Measurements from ENCODE around the gene ZNF385B.
"Not testable (repeated sequence)": the region's sequence is repeated elsewhere in the genome, so short reads cannot be mapped to it uniquely, and the experiment has no call there.

The ZNF385B gene

GRCh38 chr2:179804206-179804605 lies 57.2 kb downstream of the ZNF385B start:
- DNase-seq (ENCODE audit: low read depth in 1 of 2, low spot score in 1 of 2), result no peak

- no peak for DNase-seq (ENCODE audit: low read depth in 1 of 2, low spot score in 1 of 2)
Measured at GRCh38 chr2:179802051-179802882, 59.1 kb downstream of the ZNF385B start.

DNA sequence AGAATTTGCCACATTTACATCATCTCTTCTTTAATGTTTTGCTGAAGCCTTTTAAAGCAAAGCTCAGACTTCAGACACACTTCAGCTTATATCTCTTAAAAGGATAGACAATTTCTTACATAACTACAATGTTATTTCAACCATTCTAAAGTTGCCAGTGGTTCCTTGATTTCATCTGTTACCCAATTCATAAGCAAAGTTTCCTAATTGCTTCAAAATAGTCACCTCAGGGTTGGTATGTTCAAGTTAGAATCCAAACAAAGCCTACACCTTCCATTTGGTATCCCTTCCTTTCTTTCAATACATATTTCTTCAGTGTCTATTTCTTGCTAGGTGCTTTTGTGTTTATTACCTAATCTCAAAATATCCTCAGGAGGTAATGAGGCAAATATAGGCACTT lies 60.6 kb downstream of the ZNF385B start:
- no peak for DNase-seq (ENCODE audit: low read depth in 1 of 2, low spot score in 1 of 2)

GRCh38 chr2:179796213-179797007 lies 65.0 kb downstream of the ZNF385B start:
- DNase-seq (ENCODE audit: low read depth in 1 of 2, low spot score in 1 of 2), result no peak

DNA sequence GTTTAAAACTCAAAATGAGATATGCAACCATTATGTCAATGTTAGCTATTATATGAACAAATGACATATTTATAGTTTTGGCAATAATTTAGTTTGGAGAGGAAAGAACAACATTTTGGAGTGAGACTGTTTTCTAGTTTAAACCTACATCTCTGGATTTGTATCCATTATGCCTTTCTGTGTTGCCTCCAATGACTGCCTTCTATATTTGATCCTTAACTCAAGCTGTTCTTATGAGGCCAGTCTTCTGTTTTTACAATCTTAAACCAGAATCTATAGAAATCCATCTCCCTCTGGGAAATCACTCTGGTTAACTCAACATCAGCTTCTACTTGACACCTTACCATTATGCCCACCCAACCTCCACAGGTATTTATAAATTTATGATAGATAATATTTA lies 67.5 kb downstream of the ZNF385B start:
- DNase-seq (ENCODE audit: low read depth in 1 of 2, low spot score in 1 of 2), result no peak

DNA sequence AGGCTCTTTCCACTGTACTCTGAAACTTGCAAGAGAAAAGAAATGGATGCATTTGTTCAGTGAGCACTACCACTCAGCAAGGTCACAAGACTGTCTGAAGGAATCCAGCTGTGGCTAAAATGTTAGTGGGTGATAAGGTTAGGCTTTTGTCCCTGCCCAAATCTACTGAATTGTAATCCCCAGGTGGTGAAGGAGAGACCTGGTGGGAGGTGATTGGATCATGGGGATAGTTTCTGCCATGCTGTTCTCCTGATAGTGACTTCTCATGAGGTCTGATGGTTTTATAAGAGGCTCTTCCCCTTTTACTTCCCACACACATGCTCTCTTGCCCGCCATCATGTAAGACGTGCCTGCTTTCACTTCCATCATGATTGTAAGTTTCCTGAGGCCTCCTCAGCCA lies 68.2 kb downstream of the ZNF385B start:
- no peak for DNase-seq (ENCODE audit: low read depth in 1 of 2, low spot score in 1 of 2)

GRCh38 chr2:179790235-179791217 lies 70.9 kb downstream of the ZNF385B start:
- DNase-seq (ENCODE audit: low read depth in 1 of 2, low spot score in 1 of 2), result no peak

DNA sequence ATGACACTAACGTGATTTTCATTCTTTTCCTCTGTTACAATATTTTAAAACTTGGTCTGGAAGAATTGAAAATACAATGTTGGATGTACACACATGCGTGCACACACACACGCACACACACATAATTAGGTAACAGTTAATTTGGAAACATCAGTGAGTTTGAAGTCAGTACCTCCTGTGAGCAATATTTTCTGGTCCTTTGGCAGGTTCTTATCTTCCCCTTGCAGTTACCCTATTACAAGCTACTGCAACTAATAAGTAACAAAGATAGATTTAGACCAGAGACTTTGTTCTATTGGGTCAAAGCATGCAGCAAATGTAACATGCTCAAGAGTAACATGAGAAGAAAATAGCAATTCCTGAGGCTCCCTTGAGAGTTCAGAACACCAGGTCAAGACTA lies 73.3 kb downstream of the ZNF385B start:
- DNase-seq (ENCODE audit: low read depth in 1 of 2, low spot score in 1 of 2), result no peak

GRCh38 chr2:179787601-179788000 lies 73.8 kb downstream of the ZNF385B start:
- DNase-seq (ENCODE audit: low read depth in 1 of 2, low spot score in 1 of 2), result no peak

- no peak for DNase-seq (ENCODE audit: low read depth in 1 of 2, low spot score in 1 of 2)
Measured at GRCh38 chr2:179785902-179786301, 75.5 kb downstream of the ZNF385B start.

- DNase-seq (ENCODE audit: low read depth in 1 of 2, low spot score in 1 of 2), result not testable (repeated sequence)
Measured at GRCh38 chr2:179782346-179782745, 79.1 kb downstream of the ZNF385B start.

- no peak for DNase-seq (ENCODE audit: low read depth in 1 of 2, low spot score in 1 of 2)
Measured at GRCh38 chr2:179773986-179774385, 87.4 kb downstream of the ZNF385B start.

- no peak for DNase-seq (ENCODE audit: low read depth in 1 of 2, low spot score in 1 of 2)
Measured at GRCh38 chr2:179772346-179772745, 89.1 kb downstream of the ZNF385B start.

GRCh38 chr2:179771791-179772190 lies 89.6 kb downstream of the ZNF385B start:
- no peak for DNase-seq (ENCODE audit: low read depth in 1 of 2, low spot score in 1 of 2)

DNA sequence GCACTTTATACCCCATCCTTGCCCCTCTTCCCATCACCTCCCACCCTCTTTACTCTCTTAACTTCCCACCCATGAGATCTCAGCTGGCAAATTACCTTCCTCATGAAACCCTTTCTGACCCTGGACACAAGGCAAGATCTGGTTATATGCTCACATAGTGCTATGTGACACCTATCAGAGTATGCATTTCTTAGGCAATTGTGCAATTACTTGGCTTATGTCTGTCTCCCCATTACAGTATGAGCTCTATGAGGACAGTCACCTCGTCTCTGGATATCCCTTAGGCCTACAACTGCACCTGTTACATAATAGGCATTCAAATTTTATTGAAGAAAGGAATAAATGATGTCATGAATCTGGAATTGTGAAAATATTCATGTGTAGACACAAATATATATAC lies 91.4 kb downstream of the ZNF385B start:
- no peak for DNase-seq (ENCODE audit: low read depth in 1 of 2, low spot score in 1 of 2)

- no peak for DNase-seq (ENCODE audit: low read depth in 1 of 2, low spot score in 1 of 2)
Measured at GRCh38 chr2:179769323-179769722, 92.1 kb downstream of the ZNF385B start.

- no peak for DNase-seq (ENCODE audit: low read depth in 1 of 2, low spot score in 1 of 2)
Measured at GRCh38 chr2:179768765-179769164, 92.6 kb downstream of the ZNF385B start.

- no peak for DNase-seq (ENCODE audit: low read depth in 1 of 2, low spot score in 1 of 2)
Measured at GRCh38 chr2:179765666-179766065, 95.7 kb downstream of the ZNF385B start.

DNA sequence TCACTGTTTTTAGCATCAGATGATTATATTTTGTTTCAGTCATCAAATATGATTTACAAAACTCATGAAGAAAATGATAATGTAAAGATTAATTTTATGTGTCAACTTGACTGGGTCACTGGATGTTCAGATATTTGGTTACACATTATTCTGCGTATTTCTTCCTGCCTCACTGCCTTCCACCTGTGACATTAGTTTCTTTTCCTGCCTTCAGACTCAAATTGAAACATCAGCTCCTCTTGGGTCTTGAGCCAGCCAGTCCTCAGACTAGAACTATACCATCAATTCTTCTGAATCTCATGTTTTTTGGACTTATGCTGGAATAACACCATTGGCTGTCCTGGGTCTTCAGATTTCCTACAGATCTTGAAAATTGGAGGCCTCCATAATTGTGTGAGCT lies 96.7 kb downstream of the ZNF385B start:
- DNase-seq (ENCODE audit: low read depth in 1 of 2, low spot score in 1 of 2), result no peak

DNA sequence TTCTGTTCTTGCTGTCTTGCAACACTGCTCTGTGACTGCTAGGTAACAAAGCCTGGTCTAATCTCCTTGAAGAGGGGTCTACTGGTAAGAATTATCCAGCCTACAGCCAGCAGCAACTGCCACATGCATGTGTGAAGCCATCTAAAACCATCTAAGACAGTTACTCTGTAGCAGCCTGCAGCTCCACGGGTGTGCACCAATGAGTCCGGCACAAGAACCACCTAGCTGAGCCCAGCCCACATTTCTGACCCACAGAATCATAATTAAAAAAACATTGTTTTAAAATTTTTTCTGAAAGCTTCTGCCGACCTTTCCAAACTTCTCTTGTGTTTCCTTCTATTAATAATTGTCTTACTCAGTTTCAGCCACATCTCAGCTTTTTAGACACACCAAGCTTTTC lies 102.8 kb downstream of the ZNF385B start:
- DNase-seq (ENCODE audit: low read depth in 1 of 2, low spot score in 1 of 2), result no peak

DNA sequence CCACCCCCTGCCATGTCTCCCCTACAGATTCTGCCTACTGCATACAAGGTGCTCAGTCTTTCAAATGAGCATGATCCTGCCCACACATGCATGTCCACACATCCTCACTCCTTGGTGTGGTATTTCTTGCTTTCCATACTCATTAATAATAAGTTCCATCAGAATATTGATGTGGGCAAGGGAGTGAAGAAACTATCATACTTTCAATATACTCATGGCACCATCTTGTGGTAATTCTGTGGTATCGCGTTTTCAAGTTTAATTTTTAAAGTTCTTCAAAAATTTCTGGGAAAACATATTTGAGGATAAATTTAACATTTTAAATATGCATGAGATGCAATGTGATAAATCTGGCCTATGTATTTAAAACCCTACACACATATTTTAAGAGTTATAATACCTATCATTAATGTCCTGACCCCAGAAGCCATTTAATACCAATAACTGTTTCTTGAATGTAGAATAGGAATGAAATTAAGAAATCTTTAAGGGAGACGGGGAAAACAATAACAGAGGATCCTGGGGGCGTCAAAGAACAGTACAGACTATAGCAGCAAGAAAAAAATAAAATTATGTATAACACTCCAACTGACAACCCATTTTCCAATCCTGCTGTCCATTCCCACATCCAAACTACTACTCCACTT lies 110.1 kb downstream of the ZNF385B start:
- no peak for DNase-seq (ENCODE audit: low read depth in 1 of 2, low spot score in 1 of 2)
